HG03064 (cell line): ENCODE measurements around the gene RAB15.
"Not testable (repeated sequence)": the region's sequence is repeated elsewhere in the genome, so short reads cannot be mapped to it uniquely, and the experiment has no call there.

Source experiments
- ATAC-seq: cut with Tn5 transposase; IDR thresholded peaks from one replicate; pipeline ENCODE4 v1.9.1; 2021; ENCODE audit warnings: low read depth; ENCODE audit not compliant: unreplicated experiment

RAB15 gene

GRCh38 chr14:64914237-64915028 lies 57.7 kb downstream of the RAB15 start, which contains the start of gene CHURC1:
TSS of gene CHURC1 (plus strand) at chr14:64914455. CDS start at chr14:64914496, 41 bp downstream.
- peak; percentile 85 for ATAC-seq

- ATAC-seq: not testable (repeated sequence)
These were observed 58.7 kb downstream of the RAB15 start for GRCh38 chr14:64913477-64913876.

DNA sequence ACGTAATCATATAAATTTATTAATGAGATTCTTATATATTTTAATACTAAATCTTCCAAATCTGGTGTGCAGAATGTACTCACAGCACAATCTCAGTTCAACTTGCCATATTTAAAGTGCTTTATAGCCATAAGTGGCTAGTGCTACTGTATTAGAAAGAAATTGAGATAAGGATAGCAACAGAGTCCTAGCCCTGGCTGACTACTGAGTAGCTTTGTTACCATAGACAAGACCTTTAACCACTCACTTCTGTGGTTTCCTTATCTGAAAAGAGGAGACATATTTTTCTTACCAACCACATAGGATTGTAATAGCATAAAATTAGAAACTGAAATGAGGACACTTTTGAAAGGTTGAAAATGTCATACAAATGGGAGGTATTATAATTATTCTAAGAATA lies 59.9 kb downstream of the RAB15 start:
- no peak for ATAC-seq

DNA sequence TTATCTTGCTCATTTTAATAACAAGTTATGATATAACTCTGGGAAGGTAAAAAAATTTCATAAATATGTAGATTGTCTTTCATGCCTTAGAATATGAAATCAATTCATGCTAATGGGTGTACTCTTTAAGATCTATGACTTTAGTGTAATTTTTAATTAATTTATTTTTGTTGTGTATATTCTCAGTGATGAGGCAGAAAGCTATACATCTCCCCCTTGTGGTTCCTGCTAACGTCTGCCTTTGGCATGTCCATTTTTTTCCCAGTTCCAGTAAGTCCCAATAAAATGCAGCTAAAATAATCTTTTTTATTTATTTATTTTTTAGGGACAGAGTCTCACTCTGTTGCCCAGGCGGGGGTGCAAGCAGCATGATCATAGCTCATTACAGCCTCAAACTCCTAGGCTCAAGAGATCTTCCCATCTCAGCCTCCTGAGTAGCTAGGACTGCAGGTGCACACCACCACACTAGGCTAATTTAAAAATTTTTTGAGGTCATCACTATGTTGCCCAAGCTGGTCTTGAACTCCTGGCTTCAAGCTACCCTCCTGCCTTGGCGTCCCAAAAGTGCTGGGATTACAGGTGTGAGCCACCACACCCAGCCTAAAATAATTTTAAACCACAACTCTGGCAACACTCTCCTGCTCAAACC lies 61.2 kb downstream of the RAB15 start:
- ATAC-seq: no peak

GRCh38 chr14:64906022-64906421 lies 66.1 kb downstream of the RAB15 start:
- no peak for ATAC-seq

- no peak for ATAC-seq
These were observed 72.2 kb downstream of the RAB15 start for GRCh38 chr14:64899958-64900357.
